HG03521 (cell line): ENCODE data around the gene FHOD1.
A peak's percentile ranks its signal among the peaks of the same experiment; 100 is the strongest.

Experiments used
- ATAC-seq: cut with Tn5 transposase; IDR thresholded peaks from one replicate; pipeline ENCODE4 v1.9.1; 2021; ENCODE audit warnings: mild to moderate bottlenecking, moderate library complexity; ENCODE audit not compliant: unreplicated experiment

Gene FHOD1

GRCh38 chr16:67247192-67248072 is at the start of gene FHOD1:
Gene FHOD1 (minus strand): TSS chr16:67247481. CDS start chr16:67247410, 71 bp downstream.
- ATAC-seq, result peak; percentile 55

- no peak for ATAC-seq
These were observed 49.1 kb upstream of the FHOD1 start for GRCh38 chr16:67296420-67296819.

GRCh38 chr16:67294938-67295361 is 47.7 kb upstream of the FHOD1 start:
- ATAC-seq, result no peak

- ATAC-seq, result no peak
These were observed 47.0 kb upstream of the FHOD1 start for GRCh38 chr16:67294171-67294757.

GRCh38 chr16:67291461-67291860 is 44.2 kb upstream of the FHOD1 start:
- ATAC-seq, result no peak

- ATAC-seq, result no peak
These were observed 40.7 kb upstream of the FHOD1 start for GRCh38 chr16:67287960-67288359.

- ATAC-seq, result no peak
These were observed 39.4 kb upstream of the FHOD1 start for GRCh38 chr16:67286441-67287235.

- ATAC-seq, result no peak
These were observed 37.7 kb upstream of the FHOD1 start for GRCh38 chr16:67284699-67285646.

GRCh38 chr16:67283826-67284555 is 36.7 kb upstream of the FHOD1 start:
- ATAC-seq, result no peak

- no peak for ATAC-seq
These were observed 36.0 kb upstream of the FHOD1 start for GRCh38 chr16:67283039-67283825.

GRCh38 chr16:67282447-67282805 is 35.1 kb upstream of the FHOD1 start:
- ATAC-seq, result no peak

- ATAC-seq, result no peak
These were observed 34.5 kb upstream of the FHOD1 start for GRCh38 chr16:67281536-67282446.

- no peak for ATAC-seq
These were observed 33.1 kb upstream of the FHOD1 start for GRCh38 chr16:67280090-67281015.

- ATAC-seq, result peak; percentile 88
These were observed 32.2 kb upstream of the FHOD1 start, which contains the start of gene PLEKHG4 for GRCh38 chr16:67279296-67280089. Gene PLEKHG4 (plus strand): TSS chr16:67279532. CDS start chr16:67280045, 513 bp downstream.

- peak; percentile 19 for ATAC-seq
These were observed 31.6 kb upstream of the FHOD1 start for GRCh38 chr16:67278773-67279295.
